ENCODE data around the gene PALB2.
"Not testable (repeated sequence)": the region's sequence is repeated elsewhere in the genome, so short reads cannot be mapped to it uniquely, and the experiment has no call there.

The PALB2 gene

GRCh38 chr16:23642246-23642774 lies 1.2 kb upstream of the PALB2 start:
- no peak for DNase-seq

- DNase-seq = no peak
Observed at GRCh38 chr16:23640615-23640930, 537 bp downstream of the PALB2 start.

- no peak for DNase-seq
Observed at GRCh38 chr16:23635958-23636357, 5.2 kb downstream of the PALB2 start.

GRCh38 chr16:23634461-23635036 lies 6.6 kb downstream of the PALB2 start:
- no peak for DNase-seq

- DNase-seq = not testable (repeated sequence)
Observed at GRCh38 chr16:23631874-23632273, 9.2 kb downstream of the PALB2 start.

- no peak for DNase-seq
Observed at GRCh38 chr16:23629516-23629915, 11.6 kb downstream of the PALB2 start.

- DNase-seq = no peak
Observed at GRCh38 chr16:23624092-23624491, 17.0 kb downstream of the PALB2 start.

GRCh38 chr16:23615805-23616204 lies 25.3 kb downstream of the PALB2 start:
- no peak for DNase-seq

- no peak for DNase-seq
Observed at GRCh38 chr16:23611936-23612335, 29.2 kb downstream of the PALB2 start.

- DNase-seq = not testable (repeated sequence)
Observed at GRCh38 chr16:23610905-23611304, 30.2 kb downstream of the PALB2 start.

GRCh38 chr16:23609929-23610328 lies 31.2 kb downstream of the PALB2 start:
- DNase-seq = no peak

- no peak for DNase-seq
Observed at GRCh38 chr16:23608194-23608593, 32.9 kb downstream of the PALB2 start.

GRCh38 chr16:23607726-23608125 lies 33.4 kb downstream of the PALB2 start:
- DNase-seq = no peak

GRCh38 chr16:23597003-23597756 lies 43.9 kb downstream of the PALB2 start:
- peak; percentile 20 to 22 for DNase-seq

GRCh38 chr16:23595951-23596720 lies 45.0 kb downstream of the PALB2 start, which contains the start of gene NDUFAB1:
Gene NDUFAB1, minus strand, starts transcription at chr16:23596316. Its CDS starts 26 bp downstream, at chr16:23596290.
- peak; percentile 88 to 91 for DNase-seq

GRCh38 chr16:23595246-23595950 lies 45.7 kb downstream of the PALB2 start:
- DNase-seq = no peak

GRCh38 chr16:23594186-23594585 lies 46.9 kb downstream of the PALB2 start:
- DNase-seq = no peak

- no peak for DNase-seq
Observed at GRCh38 chr16:23590181-23590580, 50.9 kb downstream of the PALB2 start.

- no peak for DNase-seq
Observed at GRCh38 chr16:23587726-23588125, 53.4 kb downstream of the PALB2 start.

GRCh38 chr16:23584186-23585076 lies 56.7 kb downstream of the PALB2 start:
- DNase-seq = no peak

GRCh38 chr16:23583271-23583670 lies 57.8 kb downstream of the PALB2 start:
- not testable (repeated sequence) for DNase-seq

GRCh38 chr16:23581764-23582163 lies 59.3 kb downstream of the PALB2 start:
- DNase-seq = no peak
